Measurements from ENCODE around the gene GPR84. TPM values are rescaled to one million over a fixed set of nuclear protein-coding genes. Genes with fewer than 3 reads are reported as not detected.
A peak's percentile ranks its signal among the peaks of the same experiment; 100 is the strongest.

The GPR84 gene
- total and polyA plus RNA-seq, 9 of the 15 experiments (the other 6 are each of a cell fraction or from before 2014, with no cell fraction given), result 0.07 to 0.18 (median 0.11) TPM; not detected in 5

GRCh38 chr12:54356951-54357356, 7.3 kb downstream of the GPR84 start (continued):
- TF ChIP-seq ID3 (CRISPR knock-in tag; IDR thresholded peaks at IDR 0.05) (no peak), ID3 (tag; IDR thresholded peaks at IDR 0.05) (no peak), ATF7 (IDR thresholded peaks at IDR 0.05) (peak; percentile 47; the same call in 1 of the 2 replicates), TRIM24 (IDR thresholded peaks at IDR 0.05) (no peak), KDM1A (IDR thresholded peaks at IDR 0.05) (no peak), SMAD4 (CRISPR knock-in tag; conservative IDR thresholded peaks at IDR 0.05) (no peak), ZNF407 (IDR thresholded peaks at IDR 0.05; ENCODE audit: low read depth) (no peak), NR1H2 (CRISPR knock-in tag; IDR thresholded peaks at IDR 0.05) (no peak), THRA (IDR thresholded peaks at IDR 0.05) (no peak), ZNF280A (IDR thresholded peaks at IDR 0.05; ENCODE audit: low read depth, partially characterized antibody) (no peak), RREB1 (CRISPR knock-in tag; IDR thresholded peaks at IDR 0.05) (no peak)

Measured in K562 (cell line).